Prostate gland (tissue), 2 donors: Measurements from ENCODE around the gene AFDN. TPM values are rescaled to one million over a fixed set of nuclear protein-coding genes. Genes with fewer than 3 reads are reported as not detected.

Experiments
- DNase-seq: peaks from one replicate; pipeline ENCODE4 v3.0.0-alpha.2; 2019; ENCODE audit warnings: low spot score
- H3K27ac ChIP-seq, 2 donors: fragments of 200-600 bp; sonication (generic); 2 replicates each; pipeline ENCODE4 v1.5.1; 2017 to 2019
- H3K27me3 ChIP-seq: fragments of 200-600 bp; sonication (generic); replicated peaks from 2 replicates; pipeline ENCODE4 v1.5.1; 2019; ENCODE audit not compliant: insufficient read depth
- H3K36me3 ChIP-seq, 2 donors: fragments of 200-600 bp; sonication (generic); 1 replicate in 1 of 2; 2 replicates in 1 of 2; pipeline versions ENCODE4 v1.5.1 to v1.8.1; 2017 to 2019
- H3K4me1 ChIP-seq: fragments of 200-600 bp; sonication (generic); replicated peaks from 2 replicates; pipeline ENCODE4 v1.5.1; 2019
- H3K4me3 ChIP-seq, 2 donors: fragments of 200-600 bp; sonication (generic); 2 replicates each; pipeline ENCODE4 v1.5.1; 2017 to 2019
- H3K9me3 ChIP-seq: fragments of 200-600 bp; sonication (generic); 2 replicates; pipeline ENCODE4 v1.5.1; 2017
- CTCF ChIP-seq, 4 experiments: fragments of 200-600 bp in 2 of 4; fragments of 450-650 bp in 2 of 4; sonication (generic) in 2 of 4; IDR thresholded peaks; 1 replicate in 3 of 4; 2 replicates in 1 of 4; pipeline ENCODE4 v1.5.1; 2016 to 2019; ENCODE audit warnings: antibody characterized with exemption in 4 of 4, mild to moderate bottlenecking in 2 of 4, moderate library complexity in 2 of 4
- POLR2A ChIP-seq: fragments of 450-650 bp; IDR thresholded peaks from one replicate; pipeline ENCODE4 v1.6.1; 2016; ENCODE audit warnings: antibody characterized with exemption, mild to moderate bottlenecking
- POLR2AphosphoS5 ChIP-seq: sonication (generic); formaldehyde crosslinking; IDR thresholded peaks from one replicate; pipeline ENCODE4 v1.6.1; 2017; ENCODE audit warnings: antibody characterized with exemption
- WGBS: methylation state at CpG from one replicate; pipeline ENCODE4 v1.1.5; 2018; 5-methylcytosine and 5-hydroxymethylcytosine counted together
- intact Hi-C: fragments of 100-400 bp; cut with DNase I; formaldehyde crosslinking; loops from one replicate; pipeline ENCODE4 v1.14.2; 2022
- total RNA-seq, 2 donors: library from RNA; depleted of rRNA; stranded (reverse); fragments of >200 nt; gene quantifications; one replicate each; pipeline ENCODE4 v1.1.0, GENCODE V29; 2016

AFDN gene
- total RNA-seq, 2 donors from 2014 or later: 171 to 204 TPM

- no peak overlapping the region for H3K27ac ChIP-seq
- H3K9me3 ChIP-seq: no peaks in the 10 kb centered on the region
- no peaks in the 10 kb centered on the region for H3K4me1 ChIP-seq
- DNase-seq: no peak
- no peaks in the 10 kb centered on the region for H3K27me3 ChIP-seq
- intact Hi-C loops: no loop called here
- no peaks in the 10 kb centered on the region for H3K36me3 ChIP-seq
- no peak overlapping the region for H3K4me3 ChIP-seq
- 95% methylated on average over 13 of the region's 13 CpGs for WGBS
- TF ChIP-seq POLR2AphosphoS5 (no peak), POLR2A (no peak), CTCF (IDR thresholded peaks at IDR 0.05) (no peak)
Measured at GRCh38 chr6:167984876-167985604, 158.3 kb downstream of the AFDN start.

- DNase-seq: no peak
- Histone ChIP-seq H3K36me3 (no peaks in the 10 kb centered on the region), H3K27me3 (no peaks in the 10 kb centered on the region), H3K9me3 (no peaks in the 10 kb centered on the region), H3K27ac (no peak overlapping the region), H3K4me1 (no peaks in the 10 kb centered on the region), H3K4me3 (no peak overlapping the region)
- TF ChIP-seq POLR2AphosphoS5 (no peak), CTCF (IDR thresholded peaks at IDR 0.05) (no peak), POLR2A (no peak)
- WGBS: 95% methylated on average over 39 of the region's 39 CpGs
- intact Hi-C loops: no loop called here
Measured at GRCh38 chr6:167985911-167986595, 159.3 kb downstream of the AFDN start.

- no peak overlapping the region for H3K27ac ChIP-seq
- no peak for DNase-seq
- H3K36me3 ChIP-seq: no peaks in the 10 kb centered on the region
Measured at GRCh38 chr6:167987396-167988153, 160.9 kb downstream of the AFDN start.

GRCh38 chr6:167988154-167988495 is 161.4 kb downstream of the AFDN start:
- no peak overlapping the region for H3K27ac ChIP-seq
- no peaks in the 10 kb centered on the region for H3K9me3 ChIP-seq
- 78% methylated on average over 5 of the region's 5 CpGs for WGBS
- no peaks in the 10 kb centered on the region for H3K4me1 ChIP-seq
- no peak for DNase-seq
- H3K4me3 ChIP-seq: no peak overlapping the region
- H3K36me3 ChIP-seq: no peaks in the 10 kb centered on the region
- intact Hi-C loops: no loop called here
- no peak for TF ChIP-seq POLR2A
- no peak for TF ChIP-seq CTCF (IDR thresholded peaks at IDR 0.05)
- no peak for TF ChIP-seq POLR2AphosphoS5
- H3K27me3 ChIP-seq: no peaks in the 10 kb centered on the region

More at GRCh38 chr6:167987396-167988153, 160.9 kb downstream of the AFDN start:
- 94% methylated on average over 32 of the region's 35 CpGs for WGBS
- H3K27me3 ChIP-seq: no peaks in the 10 kb centered on the region
- no peak for TF ChIP-seq POLR2AphosphoS5
- TF ChIP-seq POLR2A: no peak
- TF ChIP-seq CTCF (IDR thresholded peaks at IDR 0.05): no peak
- no peaks in the 10 kb centered on the region for H3K4me1 ChIP-seq
- H3K9me3 ChIP-seq: no peaks in the 10 kb centered on the region
- no peak overlapping the region for H3K4me3 ChIP-seq
- intact Hi-C loops: no loop called here
